ENCODE results near the gene SRSF7. TPM values are rescaled to one million over a fixed set of nuclear protein-coding genes. Genes with fewer than 3 reads are reported as not detected.
"Not testable (repeated sequence)": the region's sequence is repeated elsewhere in the genome, so short reads cannot be mapped to it uniquely, and the experiment has no call there.

Gene SRSF7
- total and polyA plus RNA-seq, 5 experiments from 2014 or later = 164 to 291 (median 172) TPM

GRCh38 chr2:38776531-38776930, 25.4 kb upstream of the SRSF7 start:
- DNase-seq (no peak), ATAC-seq (no peak)
- Mint-ChIP-seq H3K27ac (peak overlapping the region in 3 of 10 donors; percentile 33 to 62 (median 44)), H3K27me3 (peaks cover 0 to 16% (median 3%) of the 10 kb centered on the region in 5 donors), H3K4me1 (peaks cover 9 to 22% (median 17%) of the 10 kb centered on the region in 4 donors), H3K9me3 (no peaks in the 10 kb centered on the region), H3K4me3 (peak overlapping the region in 9 of 10 donors; percentile 3 to 77 (median 48)), H3K36me3 (peaks cover 0 to 13% (median 3%) of the 10 kb centered on the region in 3 donors)
- POLR2A ChIA-PET = interaction anchor here (1.2 kb wide), 2 partner anchors 11 to 26 kb away, joined by 3 to 8 read pairs; partner anchors contain the start of gene SRSF7

- no peaks in the 10 kb centered on the region for H3K9me3 Mint-ChIP-seq
- peaks cover 7 to 17% (median 14%) of the 10 kb centered on the region in 4 donors for H3K4me1 Mint-ChIP-seq
- peaks cover 0 to 16% (median 3%) of the 10 kb centered on the region in 5 donors for H3K27me3 Mint-ChIP-seq
- no peak for ATAC-seq
- no peak for DNase-seq
- H3K27ac Mint-ChIP-seq = no peak overlapping the region
- POLR2A ChIA-PET = interaction anchor here (1.2 kb wide), 2 partner anchors 11 to 25 kb away, joined by 3 to 8 read pairs; partner anchors contain the start of gene SRSF7
- H3K36me3 Mint-ChIP-seq = peaks cover 0 to 7% (median 0%) of the 10 kb centered on the region in 3 donors
- peak overlapping the region in 5 of 10 donors; percentile 3 to 77 (median 60) for H3K4me3 Mint-ChIP-seq
Observed at GRCh38 chr2:38775921-38776225, 24.7 kb upstream of the SRSF7 start.

- Mint-ChIP-seq H3K4me3 (peak overlapping the region in 4 of 10 donors; percentile 1 to 38 (median 20)), H3K27ac (peak overlapping the region in 1 of 10 donors; percentile 22), H3K36me3 (peaks cover 0 to under 1% (median 0%) of the 10 kb centered on the region in 3 donors), H3K4me1 (peaks cover 7 to 17% (median 13%) of the 10 kb centered on the region in 4 donors), H3K27me3 (peaks cover 0 to 16% (median 3%) of the 10 kb centered on the region in 5 donors), H3K9me3 (no peaks in the 10 kb centered on the region)
- ATAC-seq (no peak), DNase-seq (no peak)
- POLR2A ChIA-PET = interaction anchor here (1.2 to 1.5 kb wide), 4 partner anchors 12 to 26 kb away, joined by 3 to 8 read pairs (median 4); partner anchors contain the start of gene SRSF7
Observed at GRCh38 chr2:38775097-38775920, 24.1 kb upstream of the SRSF7 start.

- DNase-seq (no peak), ATAC-seq (no peak)
- Mint-ChIP-seq H3K36me3 (no peaks in the 10 kb centered on the region), H3K4me3 (no peak overlapping the region), H3K27me3 (peaks cover 0 to 13% (median 2%) of the 10 kb centered on the region in 5 donors), H3K9me3 (no peaks in the 10 kb centered on the region), H3K27ac (no peak overlapping the region), H3K4me1 (peaks cover 0 to 2% (median 0%) of the 10 kb centered on the region in 4 donors)
- POLR2A ChIA-PET = interaction anchor here (0.6 kb wide), 2 partner anchors 35 to 155 kb away, joined by 3 read pairs; no protein-coding TSS in a partner anchor
Observed at GRCh38 chr2:38771632-38772031, 20.5 kb upstream of the SRSF7 start.

GRCh38 chr2:38765551-38765950, 14.4 kb upstream of the SRSF7 start:
- no peak for DNase-seq
- no peaks in the 10 kb centered on the region for H3K36me3 Mint-ChIP-seq
- no peaks in the 10 kb centered on the region for H3K9me3 Mint-ChIP-seq
- no peaks in the 10 kb centered on the region for H3K27me3 Mint-ChIP-seq
- POLR2A ChIA-PET = no interaction called here
- no peaks in the 10 kb centered on the region for H3K4me1 Mint-ChIP-seq
- H3K4me3 Mint-ChIP-seq = no peak overlapping the region
- no peak overlapping the region for H3K27ac Mint-ChIP-seq
- no peak for ATAC-seq

- ATAC-seq (no peak), DNase-seq (no peak)
- Mint-ChIP-seq H3K36me3 (no peaks in the 10 kb centered on the region), H3K4me3 (no peak overlapping the region), H3K9me3 (no peaks in the 10 kb centered on the region), H3K27me3 (no peaks in the 10 kb centered on the region), H3K4me1 (no peaks in the 10 kb centered on the region), H3K27ac (no peak overlapping the region)
- POLR2A ChIA-PET = no interaction called here
Observed at GRCh38 chr2:38765149-38765548, 14.0 kb upstream of the SRSF7 start.

- H3K4me1 Mint-ChIP-seq = no peaks in the 10 kb centered on the region
- no peaks in the 10 kb centered on the region for H3K9me3 Mint-ChIP-seq
- DNase-seq (no peak), ATAC-seq (no peak)
- POLR2A ChIA-PET = no interaction called here
- H3K27me3 Mint-ChIP-seq = no peaks in the 10 kb centered on the region
- no peak overlapping the region for H3K4me3 Mint-ChIP-seq
- H3K27ac Mint-ChIP-seq = no peak overlapping the region
- no peaks in the 10 kb centered on the region for H3K36me3 Mint-ChIP-seq
Observed at GRCh38 chr2:38763728-38764127, 12.6 kb upstream of the SRSF7 start.

- ATAC-seq = peak in 1 of 2 donors; percentile 29
- POLR2A ChIA-PET = no interaction called here
- no peak for DNase-seq
- Mint-ChIP-seq H3K36me3 (no peaks in the 10 kb centered on the region), H3K9me3 (no peaks in the 10 kb centered on the region), H3K4me1 (no peaks in the 10 kb centered on the region), H3K4me3 (no peak overlapping the region), H3K27ac (no peak overlapping the region), H3K27me3 (no peaks in the 10 kb centered on the region)
Observed at GRCh38 chr2:38763228-38763627, 12.1 kb upstream of the SRSF7 start.

- H3K9me3 Mint-ChIP-seq, H3K27me3 Mint-ChIP-seq, H3K27ac Mint-ChIP-seq, H3K4me3 Mint-ChIP-seq, DNase-seq, ATAC-seq, POLR2A ChIA-PET, H3K36me3 Mint-ChIP-seq: not testable (repeated sequence)
- H3K4me1 Mint-ChIP-seq = peaks cover 10 to 22% (median 16%) of the 10 kb centered on the region in 4 donors
Observed at GRCh38 chr2:38755891-38756290, 4.7 kb upstream of the SRSF7 start.

GRCh38 chr2:38754506-38754905, 3.3 kb upstream of the SRSF7 start:
- ATAC-seq (no peak), DNase-seq (no peak)
- H3K27ac Mint-ChIP-seq = peak overlapping the region in 9 of 10 donors; percentile 65 to 89 (median 86)
- peak overlapping the region; percentile 56 to 84 (median 77) for H3K4me3 Mint-ChIP-seq
- H3K27me3 Mint-ChIP-seq = peaks cover 0 to 9% (median 0%) of the 10 kb centered on the region in 5 donors
- POLR2A ChIA-PET = interaction anchor here (1.1 to 1.6 kb wide), 2 partner anchors 24 to 152 kb away, joined by 3 to 4 read pairs; partner anchors contain the start of genes GEMIN6 and HNRNPLL
- no peaks in the 10 kb centered on the region for H3K9me3 Mint-ChIP-seq
- H3K4me1 Mint-ChIP-seq = peaks cover 14 to 29% (median 22%) of the 10 kb centered on the region in 4 donors
- H3K36me3 Mint-ChIP-seq = peaks cover 6 to 14% (median 14%) of the 10 kb centered on the region in 3 donors

- DNase-seq (no peak), ATAC-seq (no peak)
- no peaks in the 10 kb centered on the region for H3K9me3 Mint-ChIP-seq
- H3K36me3 Mint-ChIP-seq = peaks cover 7 to 17% (median 16%) of the 10 kb centered on the region in 3 donors
- POLR2A ChIA-PET = interaction anchor here (0.6 to 1.6 kb wide), 3 partner anchors 24 to 151 kb away, joined by 3 to 4 read pairs (median 4); partner anchors contain the start of genes GEMIN6 and HNRNPLL
- H3K4me3 Mint-ChIP-seq = peak overlapping the region; percentile 37 to 80 (median 74)
- H3K27ac Mint-ChIP-seq = peak overlapping the region in 9 of 10 donors; percentile 34 to 92 (median 85)
- peaks cover 15 to 33% (median 26%) of the 10 kb centered on the region in 4 donors for H3K4me1 Mint-ChIP-seq
- peaks cover 0 to 9% (median 0%) of the 10 kb centered on the region in 5 donors for H3K27me3 Mint-ChIP-seq
Observed at GRCh38 chr2:38754049-38754448, 2.9 kb upstream of the SRSF7 start.

- H3K9me3 Mint-ChIP-seq = no peaks in the 10 kb centered on the region
- peak overlapping the region; percentile 97 to 100 (median 99) for H3K4me3 Mint-ChIP-seq
- H3K27ac Mint-ChIP-seq = peak overlapping the region; percentile 96 to 100 (median 100)
- peaks cover 25 to 40% (median 26%) of the 10 kb centered on the region in 3 donors for H3K36me3 Mint-ChIP-seq
- peaks cover 28 to 55% (median 48%) of the 10 kb centered on the region in 4 donors for H3K4me1 Mint-ChIP-seq
- peaks cover 0 to 9% (median 0%) of the 10 kb centered on the region in 5 donors for H3K27me3 Mint-ChIP-seq
- DNase-seq = peak in 2 of 10 donors; percentile 30 to 55
- POLR2A ChIA-PET = interaction anchor here (0.6 to 3.2 kb wide), 42 partner anchors 8 to 1785 kb away, joined by 3 to 49 read pairs (median 5); partner anchors contain the start of genes ATL2, DHX57, GALM and GEMIN6
- ATAC-seq = peak; percentile 26 to 44
Observed at GRCh38 chr2:38751596-38752410, 642 bp upstream of the SRSF7 start.
